SH-SY5Y (cell line): ENCODE data around the gene CDH4.

Source experiments
- GATA2 ChIP-seq: IDR thresholded peaks from 2 replicates; pipeline ENCODE4 v1.6.1; 2011; ENCODE audit warnings: mild to moderate bottlenecking, low read depth, low read length
- GATA3 ChIP-seq: IDR thresholded peaks from 2 replicates; pipeline ENCODE4 v1.6.1; 2011; ENCODE audit warnings: low read depth, mild to moderate bottlenecking, low read length, moderate library complexity

GRCh38 chr20:61478094-61478493 is 226.0 kb downstream of the CDH4 start:
- TF ChIP-seq GATA2 (no peak), GATA3 (no peak)
